ENCODE measurements around the gene LPCAT2.
"Not testable (repeated sequence)": the region's sequence is repeated elsewhere in the genome, so short reads cannot be mapped to it uniquely, and the experiment has no call there.

The LPCAT2 gene

GRCh38 chr16:55572439-55572838, 63.6 kb downstream of the LPCAT2 start:
- H3K36me3 Mint-ChIP-seq, result no peaks in the 10 kb centered on the region
- H3K27ac Mint-ChIP-seq, result no peak overlapping the region
- no peaks in the 10 kb centered on the region for H3K9me3 Mint-ChIP-seq
- H3K4me1 Mint-ChIP-seq, result no peaks in the 10 kb centered on the region
- no peak overlapping the region for H3K4me3 Mint-ChIP-seq
- ATAC-seq, result no peak
- DNase-seq (ENCODE audit: low spot score in 2 of 2), result no peak

GRCh38 chr16:55574811-55575210, 65.9 kb downstream of the LPCAT2 start:
- no peak for ATAC-seq
- H3K4me1 Mint-ChIP-seq, result no peaks in the 10 kb centered on the region
- no peaks in the 10 kb centered on the region for H3K9me3 Mint-ChIP-seq
- no peak overlapping the region for H3K4me3 Mint-ChIP-seq
- DNase-seq (ENCODE audit: low spot score in 2 of 2), result no peak
- H3K36me3 Mint-ChIP-seq, result no peaks in the 10 kb centered on the region
- H3K27ac Mint-ChIP-seq, result no peak overlapping the region

- DNase-seq (ENCODE audit: low spot score in 2 of 2) (no peak), ATAC-seq (no peak)
- Mint-ChIP-seq H3K9me3 (no peaks in the 10 kb centered on the region), H3K4me1 (no peaks in the 10 kb centered on the region), H3K36me3 (no peaks in the 10 kb centered on the region), H3K27ac (no peak overlapping the region), H3K4me3 (no peak overlapping the region)
Observed at GRCh38 chr16:55575496-55575895, 66.6 kb downstream of the LPCAT2 start.

GRCh38 chr16:55576384-55576783, 67.5 kb downstream of the LPCAT2 start:
- DNase-seq (ENCODE audit: low spot score in 2 of 2) (no peak), ATAC-seq (no peak)

GRCh38 chr16:55577887-55578286, 69.0 kb downstream of the LPCAT2 start:
- H3K9me3 Mint-ChIP-seq, result no peaks in the 10 kb centered on the region
- ATAC-seq, result no peak
- no peaks in the 10 kb centered on the region for H3K36me3 Mint-ChIP-seq
- DNase-seq (ENCODE audit: low spot score in 2 of 2), result no peak
- no peaks in the 10 kb centered on the region for H3K4me1 Mint-ChIP-seq
- no peak overlapping the region for H3K4me3 Mint-ChIP-seq
- no peak overlapping the region for H3K27ac Mint-ChIP-seq

More at GRCh38 chr16:55576384-55576783, 67.5 kb downstream of the LPCAT2 start:
- Mint-ChIP-seq H3K27ac (no peak overlapping the region), H3K4me1 (no peaks in the 10 kb centered on the region), H3K4me3 (no peak overlapping the region), H3K9me3 (no peaks in the 10 kb centered on the region), H3K36me3 (no peaks in the 10 kb centered on the region)

GRCh38 chr16:55585631-55586030, 76.8 kb downstream of the LPCAT2 start:
- H3K27ac Mint-ChIP-seq, result no peak overlapping the region
- no peak overlapping the region for H3K4me3 Mint-ChIP-seq
- H3K36me3 Mint-ChIP-seq, result no peaks in the 10 kb centered on the region
- no peaks in the 10 kb centered on the region for H3K9me3 Mint-ChIP-seq
- no peak for DNase-seq (ENCODE audit: low spot score in 2 of 2)
- H3K4me1 Mint-ChIP-seq, result no peaks in the 10 kb centered on the region
- no peak for ATAC-seq

GRCh38 chr16:55588799-55589198, 79.9 kb downstream of the LPCAT2 start:
- H3K9me3 Mint-ChIP-seq, result no peaks in the 10 kb centered on the region
- H3K36me3 Mint-ChIP-seq, result no peaks in the 10 kb centered on the region
- no peak overlapping the region for H3K27ac Mint-ChIP-seq
- no peak overlapping the region for H3K4me3 Mint-ChIP-seq
- ATAC-seq (no peak), DNase-seq (ENCODE audit: low spot score in 2 of 2) (no peak)
- no peaks in the 10 kb centered on the region for H3K4me1 Mint-ChIP-seq

- H3K4me1 Mint-ChIP-seq, result no peaks in the 10 kb centered on the region
- ATAC-seq (no peak), DNase-seq (ENCODE audit: low spot score in 2 of 2) (no peak)
- no peaks in the 10 kb centered on the region for H3K9me3 Mint-ChIP-seq
- H3K27ac Mint-ChIP-seq, result no peak overlapping the region
- no peak overlapping the region for H3K4me3 Mint-ChIP-seq
- H3K36me3 Mint-ChIP-seq, result no peaks in the 10 kb centered on the region
Observed at GRCh38 chr16:55592306-55592705, 83.4 kb downstream of the LPCAT2 start.

GRCh38 chr16:55597928-55598327, 89.1 kb downstream of the LPCAT2 start:
- peaks cover 6% of the 10 kb centered on the region for H3K9me3 Mint-ChIP-seq
- H3K36me3 Mint-ChIP-seq, result no peaks in the 10 kb centered on the region
- H3K4me3 Mint-ChIP-seq, result no peak overlapping the region
- no peak for ATAC-seq
- DNase-seq (ENCODE audit: low spot score in 2 of 2), result no peak
- H3K27ac Mint-ChIP-seq, result no peak overlapping the region
- no peaks in the 10 kb centered on the region for H3K4me1 Mint-ChIP-seq

GRCh38 chr16:55605754-55606336, 97.0 kb downstream of the LPCAT2 start:
- no peaks in the 10 kb centered on the region for H3K36me3 Mint-ChIP-seq
- H3K27ac Mint-ChIP-seq, result no peak overlapping the region
- DNase-seq (ENCODE audit: low spot score in 2 of 2) (no peak), ATAC-seq (no peak)
- H3K9me3 Mint-ChIP-seq, result peaks cover 3% of the 10 kb centered on the region
- no peaks in the 10 kb centered on the region for H3K4me1 Mint-ChIP-seq
- H3K4me3 Mint-ChIP-seq, result no peak overlapping the region

- Mint-ChIP-seq H3K9me3 (peaks cover 3% of the 10 kb centered on the region), H3K4me1 (no peaks in the 10 kb centered on the region), H3K27ac (no peak overlapping the region), H3K36me3 (no peaks in the 10 kb centered on the region), H3K4me3 (no peak overlapping the region)
- ATAC-seq (no peak), DNase-seq (ENCODE audit: low spot score in 2 of 2) (no peak)
Observed at GRCh38 chr16:55613613-55614335, 104.9 kb downstream of the LPCAT2 start.

- peaks cover 3% of the 10 kb centered on the region for H3K9me3 Mint-ChIP-seq
- H3K4me1 Mint-ChIP-seq, result no peaks in the 10 kb centered on the region
- DNase-seq (ENCODE audit: low spot score in 2 of 2) (no peak), ATAC-seq (no peak)
- H3K36me3 Mint-ChIP-seq, result no peaks in the 10 kb centered on the region
- H3K27ac Mint-ChIP-seq, result no peak overlapping the region
- H3K4me3 Mint-ChIP-seq, result no peak overlapping the region
Observed at GRCh38 chr16:55615071-55615470, 106.2 kb downstream of the LPCAT2 start.

GRCh38 chr16:55615670-55616069, 106.8 kb downstream of the LPCAT2 start:
- ATAC-seq, H3K27ac Mint-ChIP-seq: not testable (repeated sequence)

GRCh38 chr16:55621771-55622170, 112.9 kb downstream of the LPCAT2 start:
- H3K9me3 Mint-ChIP-seq, result no peaks in the 10 kb centered on the region
- no peaks in the 10 kb centered on the region for H3K4me1 Mint-ChIP-seq
- H3K36me3 Mint-ChIP-seq, result no peaks in the 10 kb centered on the region
- ATAC-seq, result no peak
- H3K4me3 Mint-ChIP-seq, result no peak overlapping the region
- H3K27ac Mint-ChIP-seq, result no peak overlapping the region
- DNase-seq (ENCODE audit: low spot score in 2 of 2), result no peak

More at GRCh38 chr16:55615670-55616069, 106.8 kb downstream of the LPCAT2 start:
- H3K9me3 Mint-ChIP-seq; H3K4me3 Mint-ChIP-seq; DNase-seq (ENCODE audit: low spot score in 2 of 2); H3K36me3 Mint-ChIP-seq; H3K4me1 Mint-ChIP-seq: not testable (repeated sequence)

- no peaks in the 10 kb centered on the region for H3K9me3 Mint-ChIP-seq
- DNase-seq (ENCODE audit: low spot score in 2 of 2) (no peak), ATAC-seq (no peak)
- no peak overlapping the region for H3K4me3 Mint-ChIP-seq
- H3K4me1 Mint-ChIP-seq, result no peaks in the 10 kb centered on the region
- no peak overlapping the region for H3K27ac Mint-ChIP-seq
- H3K36me3 Mint-ChIP-seq, result no peaks in the 10 kb centered on the region
Observed at GRCh38 chr16:55622272-55622671, 113.4 kb downstream of the LPCAT2 start.

- no peaks in the 10 kb centered on the region for H3K36me3 Mint-ChIP-seq
- no peak overlapping the region for H3K27ac Mint-ChIP-seq
- no peaks in the 10 kb centered on the region for H3K4me1 Mint-ChIP-seq
- H3K4me3 Mint-ChIP-seq, result no peak overlapping the region
- no peak for ATAC-seq
- no peak for DNase-seq (ENCODE audit: low spot score in 2 of 2)
- no peaks in the 10 kb centered on the region for H3K9me3 Mint-ChIP-seq
Observed at GRCh38 chr16:55622930-55623561, 114.2 kb downstream of the LPCAT2 start.

All from stimulated activated effector memory CD8-positive, alpha-beta T cell treated with anti-CD3 and anti-CD28 coated beads, Interleukin-12 subunit alpha, Interleukin-12 subunit beta, amount 100 ng/mL, for 72 hours (primary cell).